ENCODE data around the gene EPN2.

- TF ChIP-seq CTCF (IDR thresholded peaks at IDR 0.05; ENCODE audit: poor library complexity): no peak
- TF ChIP-seq EZH2phosphoT487 (IDR thresholded peaks at IDR 0.05; ENCODE audit: low read depth, severe bottlenecking, unreplicated experiment): no peak
These were observed 95.9 kb downstream of the EPN2 start for GRCh38 chr17:19333132-19333440.

Data from hepatocyte (in vitro differentiated cells).